Smooth muscle cell (in vitro differentiated cells): ENCODE results near the gene MAP3K3. TPM values are rescaled to one million over a fixed set of nuclear protein-coding genes. Genes with fewer than 3 reads are reported as not detected.

Experiments
- DNase-seq: peaks from one replicate; lab custom pipeline; 2025; ENCODE audit not compliant: unreplicated experiment; lab: John Stamatoyannopoulos, UW
- H2AFZ ChIP-seq: fragments of 200-600 bp; sonication (generic); 2 replicates; pipeline ENCODE4 v1.6.0; 2016; ENCODE audit warnings: antibody characterized with exemption, low read depth, mild to moderate bottlenecking
- H3F3A ChIP-seq: fragments of 200-600 bp; sonication (generic); 2 replicates; pipeline ENCODE4 v1.6.0; 2017; ENCODE audit warnings: antibody characterized with exemption, low read depth
- H3K27ac ChIP-seq: fragments of 200-600 bp; sonication (generic); 2 replicates; pipeline ENCODE4 v1.5.1; 2016; ENCODE audit warnings: low read depth, mild to moderate bottlenecking
- H3K27me3 ChIP-seq: fragments of 200-600 bp; sonication (generic); 2 replicates; pipeline ENCODE4 v1.6.1; 2016; ENCODE audit warnings: low read depth, mild to moderate bottlenecking
- H3K36me3 ChIP-seq: fragments of 200-600 bp; sonication (generic); 2 replicates; pipeline ENCODE4 v1.5.1; 2016; ENCODE audit warnings: low read depth
- H3K4me1 ChIP-seq: fragments of 200-600 bp; sonication (generic); 2 replicates; pipeline ENCODE4 v1.5.1; 2016; ENCODE audit warnings: low read depth
- H3K4me2 ChIP-seq: fragments of 200-600 bp; sonication (generic); 2 replicates; pipeline ENCODE4 v1.6.0; 2016; ENCODE audit warnings: mild to moderate bottlenecking
- H3K4me3 ChIP-seq: fragments of 200-600 bp; sonication (generic); 2 replicates; pipeline ENCODE4 v1.5.1; 2016; ENCODE audit warnings: mild to moderate bottlenecking
- H3K79me2 ChIP-seq: fragments of 200-600 bp; sonication (generic); 2 replicates; pipeline ENCODE4 v1.6.0; 2016; ENCODE audit warnings: low read depth, mild to moderate bottlenecking
- H3K9ac ChIP-seq: fragments of 200-600 bp; sonication (generic); 2 replicates; pipeline ENCODE4 v1.6.0; 2016; ENCODE audit warnings: low read depth
- H3K9me3 ChIP-seq: fragments of 200-600 bp; sonication (generic); replicated peaks from 2 replicates; pipeline ENCODE4 v1.5.1; 2016; ENCODE audit warnings: low read depth
- H4K20me1 ChIP-seq: fragments of 200-600 bp; sonication (generic); 2 replicates; pipeline ENCODE4 v1.6.0; 2016; ENCODE audit warnings: low read depth
- CTCF ChIP-seq: fragments of 200-600 bp; sonication (generic); IDR thresholded peaks from 2 replicates; pipeline ENCODE4 v1.5.1; 2017; ENCODE audit warnings: borderline replicate concordance, mild to moderate bottlenecking, antibody characterized with exemption; ENCODE audit not compliant: insufficient read depth, poor library complexity, severe bottlenecking
- WGBS: methylation state at CpG from one replicate; pipeline ENCODE4 v1.1.7; 2016; ENCODE audit warnings: low lambda C conversion rate; 5-methylcytosine and 5-hydroxymethylcytosine counted together
- polyA plus RNA-seq: library from polyadenylated mRNA; unstranded; fragments of >200 nt; fragmentation: Nextera tagmentation; extraction: Ambion mirVana; gene quantifications from 2 replicates; pipeline ENCODE4 v1.2.1, GENCODE V29; 2016
- total RNA-seq: library from RNA; depleted of rRNA; stranded (reverse); fragments of >200 nt; gene quantifications from 2 replicates; pipeline ENCODE4 v1.2.3, GENCODE V29; 2014

Gene MAP3K3
- total and polyA plus RNA-seq, 2 experiments from 2014 or later: 16.0 to 23.6 TPM

GRCh38 chr17:63694229-63694949 lies 72.2 kb downstream of the MAP3K3 start:
- Histone ChIP-seq H3K79me2 (no peaks in the 10 kb centered on the region), H3K9ac (no peak overlapping the region), H2AFZ (no peak overlapping the region), H3K9me3 (no peaks in the 10 kb centered on the region), H3K4me1 (peaks cover 7% of the 10 kb centered on the region), H3K36me3 (no peaks in the 10 kb centered on the region), H3K27me3 (no peaks in the 10 kb centered on the region), H3F3A (no peaks in the 10 kb centered on the region), H3K27ac (no peak overlapping the region), H4K20me1 (peaks cover 14% of the 10 kb centered on the region), H3K4me3 (no peak overlapping the region), H3K4me2 (no peak overlapping the region)
- DNase-seq: no peak
- TF ChIP-seq CTCF: no peak
- 91% methylated on average over 12 of the region's 12 CpGs for WGBS

- DNase-seq: no peak
- Histone ChIP-seq H3F3A (no peaks in the 10 kb centered on the region), H3K27ac (no peak overlapping the region), H3K4me3 (no peak overlapping the region), H2AFZ (no peak overlapping the region), H3K4me1 (peaks cover 7% of the 10 kb centered on the region), H3K9ac (no peak overlapping the region), H3K36me3 (no peaks in the 10 kb centered on the region), H3K9me3 (no peaks in the 10 kb centered on the region), H4K20me1 (peaks cover 14% of the 10 kb centered on the region), H3K27me3 (no peaks in the 10 kb centered on the region), H3K79me2 (no peaks in the 10 kb centered on the region), H3K4me2 (no peak overlapping the region)
- 93% methylated on average over 15 of the region's 15 CpGs for WGBS
- no peak for TF ChIP-seq CTCF
These were observed 72.9 kb downstream of the MAP3K3 start for GRCh38 chr17:63694950-63695773.

DNA sequence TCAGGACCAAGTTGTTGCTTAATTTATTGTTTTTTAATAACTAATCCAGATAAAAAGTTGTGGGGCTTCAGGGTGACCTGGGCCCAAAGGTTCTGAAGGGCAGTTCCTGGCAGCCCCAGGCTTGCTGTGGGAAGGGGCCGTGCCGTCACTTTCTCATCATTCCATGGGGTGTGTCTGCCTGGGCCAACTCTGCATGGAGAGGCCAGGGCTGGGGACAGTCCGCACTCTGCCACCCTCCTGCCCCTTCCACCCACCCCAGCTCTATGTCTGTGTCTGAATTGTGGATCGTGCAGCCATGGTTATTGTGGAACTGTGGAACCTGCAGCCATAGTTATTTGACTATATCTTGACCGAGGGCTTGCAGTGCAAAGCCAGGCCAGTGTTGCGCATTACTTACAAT lies 73.7 kb downstream of the MAP3K3 start:
- H3K4me3 ChIP-seq: no peak overlapping the region
- no peaks in the 10 kb centered on the region for H3K36me3 ChIP-seq
- H3K9ac ChIP-seq: no peak overlapping the region
- no peak overlapping the region for H2AFZ ChIP-seq
- H3K79me2 ChIP-seq: no peaks in the 10 kb centered on the region
- H3K9me3 ChIP-seq: no peaks in the 10 kb centered on the region
- 97% methylated on average over 6 of the region's 6 CpGs for WGBS
- peaks cover 7% of the 10 kb centered on the region for H3K4me1 ChIP-seq
- H3F3A ChIP-seq: no peaks in the 10 kb centered on the region
- peaks cover 14% of the 10 kb centered on the region for H4K20me1 ChIP-seq
- H3K4me2 ChIP-seq: no peak overlapping the region
- no peak overlapping the region for H3K27ac ChIP-seq
- no peak for DNase-seq
- no peak for TF ChIP-seq CTCF
- no peaks in the 10 kb centered on the region for H3K27me3 ChIP-seq
